Measurements from ENCODE around the gene SLC25A47. TPM values are rescaled to one million over a fixed set of nuclear protein-coding genes. Genes with fewer than 3 reads are reported as not detected.
A peak's percentile ranks its signal among the peaks of the same experiment; 100 is the strongest.

SLC25A47 gene
- total and polyA plus RNA-seq, 4 donors = 23.7 to 469 (median 291) TPM

- no peaks in the 10 kb centered on the region for H3K9me3 ChIP-seq (ENCODE audit: control insufficient read depth in 4 of 4, low read length in 3 of 4)
- no peaks in the 10 kb centered on the region for H3K27me3 ChIP-seq (ENCODE audit: control insufficient read depth in 4 of 4, insufficient read depth in 4 of 4, low read length in 3 of 4)
- H3K27ac ChIP-seq (ENCODE audit: low read depth in 1 of 2, low read length in 2 of 2) = peak within 1 kb of the TSS; percentile 83 to 94
- no peaks in the 10 kb centered on the region for H3K36me3 ChIP-seq (ENCODE audit: control insufficient read depth in 4 of 4, insufficient read depth in 3 of 4, low read depth in 1 of 4, low read length in 3 of 4)
- under 1% methylated on average over 74 of the region's 74 CpGs for whole genome bisulfite sequencing
- H3K4me3 ChIP-seq (ENCODE audit: low read depth in 1 of 3, low read length in 3 of 3) = peak within 1 kb of the TSS; percentile 81 to 91 (median 85)
- TF ChIP-seq JUND (IDR thresholded peaks at IDR 0.05) = no peak
- TF ChIP-seq FOXA2 (IDR thresholded peaks at IDR 0.05) = no peak
- peak; percentile 83 for TF ChIP-seq SP1 (IDR thresholded peaks at IDR 0.05)
- no peak for TF ChIP-seq TAF1 (conservative IDR thresholded peaks at IDR 0.05)
- no peak for TF ChIP-seq CTCF (IDR thresholded peaks at IDR 0.05; ENCODE audit: low read depth, low read length, missing input control)
- TF ChIP-seq, protein P1, sequence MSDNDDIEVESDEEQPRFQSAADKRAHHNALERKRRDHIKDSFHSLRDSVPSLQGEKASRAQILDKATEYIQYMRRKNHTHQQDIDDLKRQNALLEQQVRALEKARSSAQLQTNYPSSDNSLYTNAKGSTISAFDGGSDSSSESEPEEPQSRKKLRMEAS (IDR thresholded peaks at IDR 0.05) = no peak
- TF ChIP-seq EGR1 (IDR thresholded peaks at IDR 0.05; ENCODE audit: low read depth in 2 of 2) = peak; percentile 80 to 88
- TF ChIP-seq GABPA (IDR thresholded peaks at IDR 0.05 in 1 of 2, conservative IDR thresholded peaks at IDR 0.05 in 1 of 2) = peak; percentile 86 to 96
- peak; percentile 75 for TF ChIP-seq YY1 (IDR thresholded peaks at IDR 0.05)
- TF ChIP-seq ATF3 (IDR thresholded peaks at IDR 0.05) = no peak
- TF ChIP-seq RXRA (IDR thresholded peaks at IDR 0.05) = no peak
- no peak for TF ChIP-seq NR2F2 (IDR thresholded peaks at IDR 0.05)
- no peak for TF ChIP-seq FOXA1 (IDR thresholded peaks at IDR 0.05)
- TF ChIP-seq RAD21 (IDR thresholded peaks at IDR 0.05) = peak in 1 of 2 donors; percentile 30
- TF ChIP-seq HNF4A (conservative IDR thresholded peaks at IDR 0.05) = no peak
- TF ChIP-seq HNF4G (IDR thresholded peaks at IDR 0.05) = no peak
- no peak for TF ChIP-seq ZBTB33 (IDR thresholded peaks at IDR 0.05)
- TF ChIP-seq, protein P2, sequence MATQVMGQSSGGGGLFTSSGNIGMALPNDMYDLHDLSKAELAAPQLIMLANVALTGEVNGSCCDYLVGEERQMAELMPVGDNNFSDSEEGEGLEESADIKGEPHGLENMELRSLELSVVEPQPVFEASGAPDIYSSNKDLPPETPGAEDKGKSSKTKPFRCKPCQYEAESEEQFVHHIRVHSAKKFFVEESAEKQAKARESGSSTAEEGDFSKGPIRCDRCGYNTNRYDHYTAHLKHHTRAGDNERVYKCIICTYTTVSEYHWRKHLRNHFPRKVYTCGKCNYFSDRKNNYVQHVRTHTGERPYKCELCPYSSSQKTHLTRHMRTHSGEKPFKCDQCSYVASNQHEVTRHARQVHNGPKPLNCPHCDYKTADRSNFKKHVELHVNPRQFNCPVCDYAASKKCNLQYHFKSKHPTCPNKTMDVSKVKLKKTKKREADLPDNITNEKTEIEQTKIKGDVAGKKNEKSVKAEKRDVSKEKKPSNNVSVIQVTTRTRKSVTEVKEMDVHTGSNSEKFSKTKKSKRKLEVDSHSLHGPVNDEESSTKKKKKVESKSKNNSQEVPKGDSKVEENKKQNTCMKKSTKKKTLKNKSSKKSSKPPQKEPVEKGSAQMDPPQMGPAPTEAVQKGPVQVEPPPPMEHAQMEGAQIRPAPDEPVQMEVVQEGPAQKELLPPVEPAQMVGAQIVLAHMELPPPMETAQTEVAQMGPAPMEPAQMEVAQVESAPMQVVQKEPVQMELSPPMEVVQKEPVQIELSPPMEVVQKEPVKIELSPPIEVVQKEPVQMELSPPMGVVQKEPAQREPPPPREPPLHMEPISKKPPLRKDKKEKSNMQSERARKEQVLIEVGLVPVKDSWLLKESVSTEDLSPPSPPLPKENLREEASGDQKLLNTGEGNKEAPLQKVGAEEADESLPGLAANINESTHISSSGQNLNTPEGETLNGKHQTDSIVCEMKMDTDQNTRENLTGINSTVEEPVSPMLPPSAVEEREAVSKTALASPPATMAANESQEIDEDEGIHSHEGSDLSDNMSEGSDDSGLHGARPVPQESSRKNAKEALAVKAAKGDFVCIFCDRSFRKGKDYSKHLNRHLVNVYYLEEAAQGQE (IDR thresholded peaks at IDR 0.05) = no peak
- DNase-seq (ENCODE audit: low spot score) = peak; percentile 95
- H3K9ac ChIP-seq (ENCODE audit: low read depth in 1 of 2, low read length in 2 of 2) = peak within 1 kb of the TSS; percentile 73 to 87
- peaks cover 6 to 25% (median 19%) of the 10 kb centered on the region in 4 donors for H3K4me1 ChIP-seq (ENCODE audit: control insufficient read depth in 4 of 4, insufficient read depth in 4 of 4, low read length in 3 of 4)
Measured at GRCh38 chr14:100375963-100376735, 53.0 kb downstream of the SLC25A47 start, which contains the start of gene WDR25. TSS of gene WDR25 (plus strand) at chr14:100376485.
